HG03280 (cell line): ENCODE data around the gene DAPK3.

Experiments used
- ATAC-seq: cut with Tn5 transposase; IDR thresholded peaks from one replicate; pipeline ENCODE4 v1.9.1; 2021; ENCODE audit warnings: mild to moderate bottlenecking, moderate library complexity; ENCODE audit not compliant: unreplicated experiment

The DAPK3 gene

DNA sequence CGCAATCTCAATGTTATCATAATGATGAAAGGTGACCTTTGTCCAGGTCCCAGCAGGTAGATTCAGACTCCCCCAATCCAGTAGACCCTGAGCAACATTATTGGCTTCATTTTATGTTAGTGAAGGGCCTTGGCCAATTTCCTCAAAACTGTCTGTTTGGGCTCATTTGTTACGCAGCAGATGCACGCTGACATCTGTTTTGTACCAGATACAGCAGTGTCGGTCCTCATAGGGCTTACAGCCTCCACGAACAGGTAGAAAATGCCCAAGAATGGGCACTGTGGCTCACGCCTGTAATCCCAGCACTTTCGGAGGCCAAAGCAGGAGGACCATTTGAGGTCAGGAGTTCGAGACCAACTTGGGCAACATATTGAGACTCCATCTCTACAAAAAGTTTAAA, 51.1 kb downstream of the DAPK3 start:
- ATAC-seq = no peak

DNA sequence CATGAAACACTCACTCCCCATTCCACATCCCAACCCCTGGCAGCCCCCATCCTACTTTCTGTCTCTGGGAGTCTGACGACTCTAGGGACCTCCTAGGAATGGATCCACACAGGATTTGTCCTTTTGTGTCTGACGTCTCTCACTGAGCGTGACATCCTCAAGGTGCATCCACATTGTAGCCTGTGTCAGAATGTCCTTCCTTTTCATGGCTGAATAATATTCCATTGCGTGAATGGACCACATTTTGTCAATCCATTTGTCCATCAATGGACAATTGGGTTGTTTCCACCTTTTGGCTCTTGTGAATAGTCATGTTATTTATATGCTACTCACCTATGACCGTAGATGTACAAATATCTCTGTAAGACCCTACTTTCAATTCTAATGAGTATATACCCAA, 54.9 kb downstream of the DAPK3 start:
- ATAC-seq = no peak

DNA sequence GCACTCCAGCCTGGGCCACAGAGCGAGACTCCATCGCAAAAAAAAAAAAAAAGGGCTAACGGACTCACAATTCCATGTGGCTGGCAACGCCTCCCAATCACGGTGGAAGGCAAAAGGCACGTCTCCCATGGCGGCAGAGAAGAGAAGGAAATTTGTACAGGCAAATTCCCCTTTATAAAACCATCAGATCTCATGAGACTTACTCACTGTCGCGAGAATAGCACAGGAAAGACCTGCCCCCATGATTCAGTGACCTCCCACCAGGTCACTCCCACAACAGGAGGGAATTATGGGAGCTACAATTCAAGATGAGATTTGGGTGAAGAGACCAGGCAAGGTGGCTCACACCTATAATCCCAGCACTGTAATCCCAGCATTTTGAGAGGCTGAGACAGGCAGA, 56.7 kb downstream of the DAPK3 start:
- no peak for ATAC-seq

DNA sequence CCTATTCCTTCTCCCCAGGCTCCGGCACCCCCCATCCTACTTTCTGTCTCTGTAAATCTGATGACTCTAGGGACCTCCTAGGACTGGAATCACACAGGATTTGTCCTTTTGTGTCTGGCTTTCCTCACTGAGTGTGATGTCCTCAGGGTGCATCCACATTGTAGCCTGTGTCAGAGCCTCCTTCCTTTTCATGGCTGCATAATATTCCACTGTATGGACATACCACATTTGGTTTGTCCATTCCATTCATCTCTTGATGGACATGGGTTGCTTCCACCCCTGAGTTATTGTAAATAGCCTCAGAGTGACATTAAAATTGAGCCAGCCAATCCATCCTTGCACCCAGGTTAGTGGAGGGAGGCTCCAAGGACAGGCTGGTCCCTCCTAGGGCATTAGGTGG, 60.8 kb downstream of the DAPK3 start:
- no peak for ATAC-seq
